HepG2 (cell line): ENCODE measurements around the gene UFSP2. TPM values are rescaled to one million over a fixed set of nuclear protein-coding genes. Genes with fewer than 3 reads are reported as not detected.

Experiments used
- ATAC-seq: fragments of 200-7000 bp; cut with Tn5 transposase; 3 replicates; pipeline ENCODE4 v1.9.1; 2020; ENCODE audit warnings: mild to moderate bottlenecking, moderate library complexity
- BruUV-seq: library from RNA; stranded (reverse); fragments of 400-500 nt; replicated peaks from 2 replicates; lab custom pipeline; 2021; lab: Mats Ljungman, UMichigan
- CTCF ChIA-PET: fragments of 300-600 bp; formaldehyde crosslinking; extraction: SDS; loops from one replicate; lab custom pipeline; 2021; ENCODE audit warnings: low total read pairs, inconsistent platforms, low intra/inter-chr PET ratio; lab: Yijun Ruan, JAX
- POLR2A ChIA-PET: fragments of 350-600 bp; sonication (Branson Sonifier 250); formaldehyde crosslinking; loops from one replicate; lab custom pipeline; 2020; ENCODE audit warnings: antibody characterized with exemption, inconsistent platforms; lab: Yijun Ruan, JAX
- DNase-seq: peaks from one replicate; pipeline ENCODE4 v3.0.0-alpha.2; 2015; ENCODE audit warnings: low spot score
- FAIRE-seq: peaks from 3 replicates; lab custom pipeline; 2011; peaks lifted over from hg19 to GRCh38; lab: Jason Lieb, UNC
- H2AFZ ChIP-seq: one replicate; pipeline ENCODE4 v1.6.1; 2011; ENCODE audit warnings: low read length, inconsistent platforms
- H3K27ac ChIP-seq: fragments of 300-600 bp; 3 replicates; pipeline ENCODE4 v1.8.0; 2011; ENCODE audit warnings: mixed run types, mild to moderate bottlenecking, mixed read lengths, low read length, inconsistent platforms; ENCODE audit not compliant: insufficient read depth; ENCODE audit errors: extremely low read length
- H3K27me3 ChIP-seq, 2 experiments: fragments of 200-600 bp in 1 of 2; 2 replicates in 1 of 2; 3 replicates in 1 of 2; pipeline versions ENCODE4 v1.6.0 to v1.8.0; 2011; ENCODE audit warnings: low read length in 2 of 2, mild to moderate bottlenecking in 2 of 2, moderate library complexity in 2 of 2, inconsistent platforms in 1 of 2; ENCODE audit not compliant: insufficient read depth in 2 of 2, control insufficient read depth in 1 of 2
- H3K36me3 ChIP-seq, 2 experiments: fragments of 200-600 bp in 1 of 2; replicated peaks in 1 of 2; 2 replicates in 1 of 2; 3 replicates in 1 of 2; pipeline versions ENCODE4 v1.5.1 to v1.8.0; 2011; ENCODE audit warnings: low read length in 2 of 2, inconsistent platforms in 1 of 2; ENCODE audit not compliant: insufficient read depth in 2 of 2, control insufficient read depth in 1 of 2
- H3K4me1 ChIP-seq: 2 replicates; pipeline ENCODE4 v1.5.1; 2012; ENCODE audit warnings: low read length, inconsistent platforms; ENCODE audit not compliant: insufficient read depth
- H3K4me2 ChIP-seq: 2 replicates; pipeline ENCODE4 v1.6.0; 2011; ENCODE audit warnings: low read depth, low read length, inconsistent platforms
- H3K4me3 ChIP-seq, 3 experiments: fragments of 200-600 bp in 1 of 3; sonication (generic), shearing (Covaris generic) in 1 of 3; replicated peaks in 1 of 3; 2 replicates each; pipeline ENCODE4 v1.5.1; 2011 to 2016; ENCODE audit warnings: low read length in 3 of 3, inconsistent platforms in 2 of 3, low read depth in 2 of 3, mild to moderate bottlenecking in 2 of 3, control low read depth in 1 of 3, mixed read lengths in 1 of 3; ENCODE audit not compliant: insufficient read depth in 1 of 3
- H3K79me2 ChIP-seq: one replicate; pipeline ENCODE4 v1.6.1; 2011; ENCODE audit warnings: low read length, inconsistent platforms; ENCODE audit not compliant: insufficient read depth
- H3K9ac ChIP-seq: 2 replicates; pipeline ENCODE4 v1.6.0; 2011; ENCODE audit warnings: mild to moderate bottlenecking, low read depth, low read length, inconsistent platforms; ENCODE audit not compliant: insufficient read depth
- H3K9me3 ChIP-seq: 2 replicates; pipeline ENCODE4 v1.5.1; 2012; ENCODE audit warnings: mild to moderate bottlenecking, low read length
- H4K20me1 ChIP-seq: 2 replicates; pipeline ENCODE4 v1.6.0; 2011; ENCODE audit warnings: inconsistent platforms, mild to moderate bottlenecking, low read length, moderate library complexity; ENCODE audit not compliant: insufficient read depth
- ARID5B ChIP-seq: IDR thresholded peaks from 2 replicates; pipeline ENCODE4 v1.4.0; 2020; ENCODE audit warnings: mild to moderate bottlenecking, missing genetic modification reagents
- ATF3 ChIP-seq: sonication (generic); formaldehyde crosslinking; IDR thresholded peaks from 2 replicates; pipeline ENCODE4 v1.4.0; 2020; ENCODE audit warnings: missing genetic modification reagents
- CBX5 ChIP-seq: sonication (generic); formaldehyde crosslinking; IDR thresholded peaks from 2 replicates; pipeline ENCODE4 v1.4.0; 2020; ENCODE audit warnings: missing genetic modification reagents, borderline replicate concordance
- MED1 ChIP-seq: sonication (generic); formaldehyde crosslinking; IDR thresholded peaks from 2 replicates; pipeline ENCODE4 v1.4.0; 2020; ENCODE audit warnings: missing genetic modification reagents
- NFYC ChIP-seq: IDR thresholded peaks from 2 replicates; pipeline ENCODE4 v1.6.1; 2016; ENCODE audit warnings: missing genetic modification reagents, missing compliant biosample characterization
- RORA ChIP-seq: sonication (generic); formaldehyde crosslinking; IDR thresholded peaks from 2 replicates; pipeline ENCODE4 v1.5.0; 2020; ENCODE audit warnings: mild to moderate bottlenecking, missing genetic modification reagents, moderate library complexity
- TCF7 ChIP-seq: sonication (generic); IDR thresholded peaks from 2 replicates; pipeline ENCODE4 v1.6.1; 2016; ENCODE audit warnings: antibody characterized with exemption, low read depth
- THAP11 ChIP-seq: IDR thresholded peaks from 2 replicates; pipeline ENCODE4 v1.6.1; 2016; ENCODE audit warnings: missing biosample characterization, missing genetic modification reagents
- TIGD3 ChIP-seq: sonication (generic); formaldehyde crosslinking; IDR thresholded peaks from 2 replicates; pipeline ENCODE4 v1.5.1; 2020; ENCODE audit warnings: mild to moderate bottlenecking, missing genetic modification reagents, borderline replicate concordance
- YEATS4 ChIP-seq: sonication (generic); formaldehyde crosslinking; IDR thresholded peaks from 2 replicates; pipeline ENCODE4 v1.4.0; 2020; ENCODE audit warnings: missing genetic modification reagents, borderline replicate concordance
- ZNF326 ChIP-seq: sonication (generic); formaldehyde crosslinking; IDR thresholded peaks from 2 replicates; pipeline ENCODE4 v1.4.0; 2020; ENCODE audit warnings: missing genetic modification reagents, borderline replicate concordance
- ZNF709 ChIP-seq: sonication (generic); formaldehyde crosslinking; IDR thresholded peaks from 2 replicates; pipeline ENCODE4 v1.5.0; 2020; ENCODE audit warnings: mild to moderate bottlenecking, missing genetic modification reagents
- ZNF790 ChIP-seq: sonication (generic); formaldehyde crosslinking; IDR thresholded peaks from 2 replicates; pipeline ENCODE4 v1.8.0; 2022; ENCODE audit warnings: missing genetic modification reagents, mild to moderate bottlenecking, borderline replicate concordance
- ZNF883 ChIP-seq: sonication (generic); formaldehyde crosslinking; IDR thresholded peaks from 2 replicates; pipeline ENCODE4 v1.5.1; 2020; ENCODE audit warnings: mild to moderate bottlenecking, missing genetic modification reagents; ENCODE audit errors: not compliant biosample characterization
- WGBS: methylation state at CpG from one replicate; pipeline ENCODE4 v1.1.6; 2017; ENCODE audit warnings: low lambda C conversion rate; 5-methylcytosine and 5-hydroxymethylcytosine counted together
- in situ Hi-C: cut with HindIII; loops from 2 replicates; pipeline ENCODE4 v1.10.0; 2017; ENCODE audit warnings: low pct_unique_long_range_greater_than_20kb; ENCODE audit not compliant: extremely low pct_ligation_motif_present
- intact Hi-C: fragments of 100-400 bp; cut with micrococcal nuclease; formaldehyde crosslinking; loops from one replicate; pipeline ENCODE4 v1.10.0; 2022; ENCODE audit not compliant: unreplicated experiment
- polyA plus RNA-seq, 8 experiments: library from polyadenylated mRNA; depleted of rRNA in 3 of 8; stranded (reverse) in 7 of 8; unstranded in 1 of 8; fragments of >200 nt; fragmentation: Illumina TruSeq in 4 of 8; extraction: Trizol in 4 of 8; gene quantifications; 2 replicates each; pipeline versions ENCODE4 v1.2.1 to v1.2.3, GENCODE V29; 2011 to 2016; ENCODE audit warnings: low read depth in 4 of 8, missing spikeins in 1 of 8, mixed read lengths in 1 of 8; ENCODE audit not compliant: insufficient read depth in 1 of 8
- total RNA-seq, 5 experiments: library from RNA; depleted of rRNA; stranded (reverse); fragments of >200 nt; fragmentation: Illumina TruSeq; extraction: Trizol; gene quantifications; 2 replicates each; pipeline ENCODE4 v1.2.3, GENCODE V29; 2016; ENCODE audit warnings: low read depth in 1 of 5
- TF ChIP-seq, protein P1 (sequence below): IDR thresholded peaks from 2 replicates; pipeline ENCODE4 v1.6.1; 2016; ENCODE audit warnings: mild to moderate bottlenecking
- TF ChIP-seq, protein P2 (sequence below): sonication (generic); formaldehyde crosslinking; IDR thresholded peaks from 2 replicates; pipeline ENCODE4 v1.8.0; 2022; ENCODE audit warnings: mild to moderate bottlenecking, missing genetic modification reagents, borderline replicate concordance

The UFSP2 gene
- total and polyA plus RNA-seq, 2 of the 13 experiments (the other 11 are each of a cell fraction or from before 2014, with no cell fraction given) = 24.1 to 32.3 TPM

- intact Hi-C loops = no loop called here
- ChIA-PET POLR2A (interaction anchor here (0.5 to 2.0 kb wide), 3 partner anchors 16 to 715 kb away, joined by 3 to 5 read pairs (median 3); partner anchors contain the start of gene ANKRD37), CTCF (no interaction called here)
- Histone ChIP-seq H3K27me3 (no peaks in the 10 kb centered on the region), H3K9me3 (no peaks in the 10 kb centered on the region), H3K79me2 (no peaks in the 10 kb centered on the region), H3K4me3 (no peak overlapping the region), H3K4me1 (peaks cover 51% of the 10 kb centered on the region), H3K9ac (no peak overlapping the region), H3K27ac (peak overlapping the region; percentile 7), H4K20me1 (no peaks in the 10 kb centered on the region), H2AFZ (no peak overlapping the region), H3K4me2 (no peak overlapping the region), H3K36me3 (0 out of 5 replicates have a peak, but pooled peaks cover 0 to 2% of the 10 kb centered on the region in 2 experiments)
- BruUV-seq = no TSS peak
- WGBS = 54% methylated on average over 1 of the region's 1 CpG
- FAIRE-seq (peak; percentile 84), DNase-seq (peak; percentile 87), ATAC-seq (peak; percentile 92)
- in situ Hi-C loops = no loop called here
- TF ChIP-seq ARID5B = peak; percentile 62
- TF ChIP-seq ZNF790 (CRISPR knock-in tag) = no peak
- no peak for TF ChIP-seq ZNF709 (CRISPR knock-in tag)
- peak; percentile 51; the same call in 1 of the 2 replicates for TF ChIP-seq THAP11 (CRISPR knock-in tag)
- TF ChIP-seq, protein P1, sequence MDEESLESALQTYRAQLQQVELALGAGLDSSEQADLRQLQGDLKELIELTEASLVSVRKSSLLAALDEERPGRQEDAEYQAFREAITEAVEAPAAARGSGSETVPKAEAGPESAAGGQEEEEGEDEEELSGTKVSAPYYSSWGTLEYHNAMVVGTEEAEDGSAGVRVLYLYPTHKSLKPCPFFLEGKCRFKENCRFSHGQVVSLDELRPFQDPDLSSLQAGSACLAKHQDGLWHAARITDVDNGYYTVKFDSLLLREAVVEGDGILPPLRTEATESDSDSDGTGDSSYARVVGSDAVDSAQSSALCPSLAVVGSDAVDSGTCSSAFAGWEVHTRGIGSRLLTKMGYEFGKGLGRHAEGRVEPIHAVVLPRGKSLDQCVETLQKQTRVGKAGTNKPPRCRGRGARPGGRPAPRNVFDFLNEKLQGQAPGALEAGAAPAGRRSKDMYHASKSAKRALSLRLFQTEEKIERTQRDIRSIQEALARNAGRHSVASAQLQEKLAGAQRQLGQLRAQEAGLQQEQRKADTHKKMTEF = peak; percentile 61; the same call in 1 of the 2 replicates
- TF ChIP-seq TCF7 = peak; percentile 55
- TF ChIP-seq ZNF883 = no peak
- TF ChIP-seq TIGD3 (CRISPR knock-in tag) = no peak
- TF ChIP-seq, protein P2, sequence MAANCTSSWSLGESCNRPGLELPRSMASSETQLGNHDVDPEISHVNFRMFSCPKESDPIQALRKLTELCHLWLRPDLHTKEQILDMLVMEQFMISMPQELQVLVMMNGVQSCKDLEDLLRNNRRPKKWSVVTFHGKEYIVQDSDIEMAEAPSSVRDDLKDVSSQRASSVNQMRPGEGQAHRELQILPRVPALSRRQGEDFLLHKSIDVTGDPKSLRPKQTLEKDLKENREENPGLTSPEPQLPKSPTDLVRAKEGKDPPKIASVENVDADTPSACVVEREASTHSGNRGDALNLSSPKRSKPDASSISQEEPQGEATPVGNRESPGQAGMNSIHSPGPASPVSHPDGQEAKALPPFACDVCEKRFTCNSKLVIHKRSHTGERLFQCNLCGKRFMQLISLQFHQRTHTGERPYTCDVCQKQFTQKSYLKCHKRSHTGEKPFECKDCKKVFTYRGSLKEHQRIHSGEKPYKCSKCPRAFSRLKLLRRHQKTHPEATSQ (CRISPR knock-in tag) = no peak
- no peak for TF ChIP-seq NFYC (CRISPR knock-in tag)
- peak; percentile 71 for TF ChIP-seq CBX5 (CRISPR knock-in tag)
- no peak for TF ChIP-seq ATF3 (CRISPR knock-in tag)
- no peak for TF ChIP-seq ZNF326 (CRISPR knock-in tag)
- no peak for TF ChIP-seq RORA (CRISPR knock-in tag)
- TF ChIP-seq MED1 (CRISPR knock-in tag) = peak; percentile 47; the same call in 1 of the 2 replicates
- TF ChIP-seq YEATS4 (CRISPR knock-in tag) = no peak
Observed at GRCh38 chr4:185380320-185380719, 45.4 kb downstream of the UFSP2 start.
